ENCODE results near the gene DIAPH2.
"Not testable (repeated sequence)": the region's sequence is repeated elsewhere in the genome, so short reads cannot be mapped to it uniquely, and the experiment has no call there.

Gene DIAPH2

GRCh38 chrX:96834137-96834536, 149.5 kb downstream of the DIAPH2 start:
- no peak for DNase-seq

- DNase-seq = no peak
Observed at GRCh38 chrX:96835660-96836289, 151.1 kb downstream of the DIAPH2 start.

GRCh38 chrX:96837808-96838207, 153.2 kb downstream of the DIAPH2 start:
- no peak for DNase-seq

- no peak for DNase-seq
Observed at GRCh38 chrX:96838537-96838936, 153.9 kb downstream of the DIAPH2 start.

- no peak for DNase-seq
Observed at GRCh38 chrX:96841325-96841724, 156.7 kb downstream of the DIAPH2 start.

GRCh38 chrX:96841866-96842265, 157.2 kb downstream of the DIAPH2 start:
- not testable (repeated sequence) for DNase-seq

- no peak for DNase-seq
Observed at GRCh38 chrX:96843566-96843965, 158.9 kb downstream of the DIAPH2 start.

- no peak for DNase-seq
Observed at GRCh38 chrX:96846841-96847240, 162.2 kb downstream of the DIAPH2 start.

- DNase-seq = not testable (repeated sequence)
Observed at GRCh38 chrX:96859422-96859821, 174.8 kb downstream of the DIAPH2 start.

GRCh38 chrX:96861218-96861617, 176.6 kb downstream of the DIAPH2 start:
- no peak for DNase-seq

GRCh38 chrX:96861661-96862060, 177.0 kb downstream of the DIAPH2 start:
- DNase-seq = no peak

GRCh38 chrX:96883608-96884007, 199.0 kb downstream of the DIAPH2 start, which contains the start of gene RPA4:
TSS of gene RPA4 (plus strand) at chrX:96883908. CDS start at chrX:96884311, 403 bp downstream.
- no peak for DNase-seq

- DNase-seq = no peak
Observed at GRCh38 chrX:96884027-96884426, 199.4 kb downstream of the DIAPH2 start.

GRCh38 chrX:96889726-96890125, 205.1 kb downstream of the DIAPH2 start:
- DNase-seq = no peak

- peak; percentile 33 to 74 for DNase-seq
Observed at GRCh38 chrX:96906741-96907140, 222.1 kb downstream of the DIAPH2 start.

GRCh38 chrX:96907516-96908272, 223.1 kb downstream of the DIAPH2 start:
- DNase-seq = peak; percentile 40 to 43

- DNase-seq = peak; percentile 79 to 85
Observed at GRCh38 chrX:96909291-96909690, 224.6 kb downstream of the DIAPH2 start.

- no peak for DNase-seq
Observed at GRCh38 chrX:96918864-96919263, 234.2 kb downstream of the DIAPH2 start.

GRCh38 chrX:96919672-96920071, 235.0 kb downstream of the DIAPH2 start:
- no peak for DNase-seq

GRCh38 chrX:96924581-96924980, 239.9 kb downstream of the DIAPH2 start:
- no peak for DNase-seq

- peak; percentile 51 to 75 for DNase-seq
Observed at GRCh38 chrX:96929036-96929435, 244.4 kb downstream of the DIAPH2 start.

GRCh38 chrX:96957718-96958117, 273.1 kb downstream of the DIAPH2 start:
- DNase-seq = no peak

- no peak for DNase-seq
Observed at GRCh38 chrX:96971812-96972211, 287.2 kb downstream of the DIAPH2 start.

GRCh38 chrX:96978906-96979305, 294.3 kb downstream of the DIAPH2 start:
- no peak for DNase-seq

Data from NCI-H446 (cell line).